Endothelial cell of umbilical vein (primary cell): ENCODE measurements around the gene NEO1. TPM values are rescaled to one million over a fixed set of nuclear protein-coding genes. Genes with fewer than 3 reads are reported as not detected.

Source experiments
- BruUV-seq: library from RNA; stranded (reverse); fragments of 400-500 nt; replicated peaks from 2 replicates; lab custom pipeline; 2021; lab: Mats Ljungman, UMichigan
- CTCF ChIA-PET: fragments of 300-600, 350-600 bp; sonication (Branson Sonifier 250); formaldehyde crosslinking; loops from one replicate; lab custom pipeline; 2021; ENCODE audit warnings: antibody characterized with exemption, inconsistent platforms; lab: Charles Lee
- POLR2A ChIA-PET: fragments of 300-600, 350-600 bp; sonication (Branson Sonifier 250); formaldehyde crosslinking; loops from one replicate; lab custom pipeline; 2021; ENCODE audit warnings: antibody characterized with exemption, inconsistent platforms; lab: Charles Lee
- DNase-seq: peaks from one replicate; pipeline ENCODE4 v3.0.0-alpha.2; 2011; ENCODE audit warnings: low read depth, low spot score
- FAIRE-seq: peaks from 2 replicates; lab custom pipeline; 2011; peaks lifted over from hg19 to GRCh38; lab: Jason Lieb, UNC
- H2AFZ ChIP-seq: 2 replicates; pipeline ENCODE4 v1.6.0; 2012; ENCODE audit warnings: low read depth, low read length, control low read depth, inconsistent platforms
- H3K27ac ChIP-seq: 2 replicates; pipeline ENCODE4 v1.5.1; 2011; ENCODE audit warnings: low read depth, mild to moderate bottlenecking, control low read depth, low read length, moderate library complexity; ENCODE audit not compliant: insufficient read depth
- H3K27me3 ChIP-seq, 2 experiments: 2 replicates each; pipeline versions ENCODE4 v1.6.0 to v1.6.1; 2011; ENCODE audit warnings: low read length in 2 of 2, mixed read lengths in 1 of 2; ENCODE audit not compliant: control insufficient read depth in 2 of 2, insufficient read depth in 2 of 2
- H3K36me3 ChIP-seq, 2 experiments: 2 replicates in 1 of 2; 3 replicates in 1 of 2; pipeline ENCODE4 v1.5.1; 2011; ENCODE audit warnings: low read length in 2 of 2, mild to moderate bottlenecking in 1 of 2, moderate library complexity in 1 of 2; ENCODE audit not compliant: control insufficient read depth in 2 of 2, insufficient read depth in 2 of 2; ENCODE audit errors: extremely low read depth in 1 of 2
- H3K4me1 ChIP-seq: 3 replicates; pipeline ENCODE4 v1.5.1; 2011; ENCODE audit warnings: mild to moderate bottlenecking, low read length; ENCODE audit not compliant: control insufficient read depth, insufficient read depth; ENCODE audit errors: extremely low read depth
- H3K4me2 ChIP-seq: 2 replicates; pipeline ENCODE4 v1.6.1; 2011; ENCODE audit warnings: low read length, control low read depth, mixed read lengths; ENCODE audit not compliant: insufficient read depth
- H3K4me3 ChIP-seq, 3 experiments: fragments of 200-600 bp in 1 of 3; sonication (generic), shearing (Covaris generic) in 1 of 3; replicated peaks in 1 of 3; 2 replicates each; pipeline ENCODE4 v1.5.1; 2011 to 2016; ENCODE audit warnings: control low read depth in 3 of 3, low read length in 3 of 3, mild to moderate bottlenecking in 2 of 3, inconsistent platforms in 1 of 3, low read depth in 1 of 3, moderate library complexity in 1 of 3; ENCODE audit not compliant: insufficient read depth in 1 of 3
- H3K79me2 ChIP-seq: 2 replicates; pipeline ENCODE4 v1.6.0; 2012; ENCODE audit warnings: low read length, inconsistent platforms; ENCODE audit not compliant: control insufficient read depth, insufficient read depth
- H3K9ac ChIP-seq: replicated peaks from 2 replicates; pipeline ENCODE3; 2011; ENCODE audit warnings: low read length, control low read depth; ENCODE audit not compliant: insufficient read depth; ENCODE audit errors: extremely low read depth
- H3K9me1 ChIP-seq: replicated peaks from 3 replicates; pipeline ENCODE4 v1.6.0; 2011; ENCODE audit warnings: mild to moderate bottlenecking, low read length; ENCODE audit not compliant: control insufficient read depth, insufficient read depth; ENCODE audit errors: extremely low read depth
- H3K9me3 ChIP-seq: replicated peaks from 2 replicates; pipeline ENCODE4 v1.5.1; 2012; ENCODE audit warnings: low read length, inconsistent platforms; ENCODE audit not compliant: control insufficient read depth, insufficient read depth
- H4K20me1 ChIP-seq: replicated peaks from 2 replicates; pipeline ENCODE3; 2011; ENCODE audit warnings: mild to moderate bottlenecking, low read length; ENCODE audit not compliant: control insufficient read depth, insufficient read depth; ENCODE audit errors: extremely low read depth
- MYC ChIP-seq: IDR thresholded peaks from one replicate; pipeline ENCODE4 v1.6.1; 2011; ENCODE audit warnings: mild to moderate bottlenecking, low read depth, low read length
- POLR2A ChIP-seq: IDR thresholded peaks from 2 replicates; pipeline ENCODE4 v1.6.1; 2012; ENCODE audit warnings: low read depth, mild to moderate bottlenecking, control low read depth, low read length
- POLR2AphosphoS5 ChIP-seq: IDR thresholded peaks from 2 replicates; pipeline ENCODE4 v1.6.1; 2012; ENCODE audit warnings: low read depth, mild to moderate bottlenecking, control low read depth, low read length, moderate library complexity; ENCODE audit not compliant: insufficient read depth
- dilution Hi-C: fragments of 300-500 bp; cut with MboI; formaldehyde crosslinking; loops from one replicate; pipeline ENCODE4 v1.15.0; 2019; ENCODE audit warnings: low sequenced_read_pairs; ENCODE audit not compliant: extremely low pct_ligation_motif_present
- intact Hi-C: fragments of 100-400 bp; cut with micrococcal nuclease; formaldehyde crosslinking; loops from one replicate; pipeline ENCODE4 v1.10.0; 2022
- polyA plus RNA-seq, 4 experiments: library from polyadenylated mRNA; depleted of rRNA in 3 of 4; stranded (reverse) in 3 of 4; unstranded in 1 of 4; fragments of >200 nt; gene quantifications; 2 replicates each; pipeline versions ENCODE4 v1.2.1 to v1.2.3, GENCODE V29; 2011 to 2012; ENCODE audit warnings: missing spikeins in 1 of 4
- total RNA-seq: library from RNA; stranded (reverse); gene quantifications from 2 replicates; pipeline ENCODE4 v1.2.3, GENCODE V29; 2021
- TF ChIP-seq, protein P1 (sequence below), 2 donors: IDR thresholded peaks; 1 replicate in 1 of 2; 2 replicates in 1 of 2; pipeline ENCODE4 v1.5.1; 2011; ENCODE audit warnings: low read length in 2 of 2, mild to moderate bottlenecking in 2 of 2, moderate library complexity in 2 of 2, control low read depth in 1 of 2, inconsistent platforms in 1 of 2, low read depth in 1 of 2; ENCODE audit not compliant: insufficient read depth in 1 of 2; ENCODE audit errors: extremely low read depth in 1 of 2

NEO1 gene
- total and polyA plus RNA-seq, 2 donors (not counting 3 experiments of a cell fraction or from before 2014, with no cell fraction given): 0.12 to 0.35 TPM

DNA sequence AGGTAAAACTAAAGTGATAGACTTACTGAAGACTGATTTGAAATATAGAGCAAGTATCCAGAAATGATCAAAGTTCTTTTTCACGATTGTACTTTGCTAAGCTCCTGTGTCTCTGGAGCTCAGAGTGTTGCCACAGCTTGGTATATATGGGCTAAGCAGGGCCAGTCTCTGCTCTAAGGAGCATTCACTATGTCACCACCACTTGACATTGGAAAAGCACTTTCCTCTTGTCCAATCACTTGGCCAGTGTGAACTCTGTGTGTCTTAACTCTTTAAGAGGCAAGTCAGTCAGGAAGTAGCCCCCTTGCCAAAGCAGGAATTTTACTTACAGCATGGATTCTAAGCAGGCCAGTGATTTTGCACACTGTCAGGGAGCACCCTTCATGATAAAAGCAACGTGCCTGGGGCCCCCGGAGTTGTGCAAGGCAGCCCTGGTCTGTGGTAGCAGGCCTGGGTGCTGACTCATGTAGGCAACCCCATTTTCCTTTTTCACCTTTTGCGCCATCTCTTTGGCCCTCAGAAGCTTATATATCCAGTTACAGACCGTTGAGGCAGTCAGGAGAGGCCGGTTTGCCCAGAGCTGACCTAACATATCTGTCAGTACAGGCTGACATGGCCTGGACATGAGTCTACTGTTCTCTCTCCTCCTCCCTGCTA is 243.5 kb downstream of the NEO1 start:
- H3K9me3 ChIP-seq: no peaks in the 10 kb centered on the region
- no peak overlapping the region for H3K9ac ChIP-seq
- no peak overlapping the region for H3K27ac ChIP-seq
- DNase-seq (no peak), FAIRE-seq (no peak)
- ChIA-PET CTCF (no interaction called here), POLR2A (no interaction called here)
- H4K20me1 ChIP-seq: no peaks in the 10 kb centered on the region
- no peak overlapping the region for H2AFZ ChIP-seq
- dilution Hi-C loops (no loop called here), intact Hi-C loops (no loop called here)
- H3K79me2 ChIP-seq: no peaks in the 10 kb centered on the region
- H3K4me2 ChIP-seq: no peak overlapping the region
- H3K4me3 ChIP-seq: no peak overlapping the region
- H3K27me3 ChIP-seq: peaks cover 0 to 1% of the 10 kb centered on the region in 2 experiments
- no peaks in the 10 kb centered on the region for H3K4me1 ChIP-seq
- no peaks in the 10 kb centered on the region for H3K9me1 ChIP-seq
- BruUV-seq: no TSS peak
- H3K36me3 ChIP-seq: no peaks in the 10 kb centered on the region
- TF ChIP-seq, protein P1, sequence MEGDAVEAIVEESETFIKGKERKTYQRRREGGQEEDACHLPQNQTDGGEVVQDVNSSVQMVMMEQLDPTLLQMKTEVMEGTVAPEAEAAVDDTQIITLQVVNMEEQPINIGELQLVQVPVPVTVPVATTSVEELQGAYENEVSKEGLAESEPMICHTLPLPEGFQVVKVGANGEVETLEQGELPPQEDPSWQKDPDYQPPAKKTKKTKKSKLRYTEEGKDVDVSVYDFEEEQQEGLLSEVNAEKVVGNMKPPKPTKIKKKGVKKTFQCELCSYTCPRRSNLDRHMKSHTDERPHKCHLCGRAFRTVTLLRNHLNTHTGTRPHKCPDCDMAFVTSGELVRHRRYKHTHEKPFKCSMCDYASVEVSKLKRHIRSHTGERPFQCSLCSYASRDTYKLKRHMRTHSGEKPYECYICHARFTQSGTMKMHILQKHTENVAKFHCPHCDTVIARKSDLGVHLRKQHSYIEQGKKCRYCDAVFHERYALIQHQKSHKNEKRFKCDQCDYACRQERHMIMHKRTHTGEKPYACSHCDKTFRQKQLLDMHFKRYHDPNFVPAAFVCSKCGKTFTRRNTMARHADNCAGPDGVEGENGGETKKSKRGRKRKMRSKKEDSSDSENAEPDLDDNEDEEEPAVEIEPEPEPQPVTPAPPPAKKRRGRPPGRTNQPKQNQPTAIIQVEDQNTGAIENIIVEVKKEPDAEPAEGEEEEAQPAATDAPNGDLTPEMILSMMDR (IDR thresholded peaks at IDR 0.05; ENCODE audit: extremely low read depth in 1 of 2, insufficient read depth in 1 of 2, low read depth in 1 of 2, low read length in 2 of 2): no peak
- TF ChIP-seq POLR2A: no peak
- no peak for TF ChIP-seq POLR2AphosphoS5
- TF ChIP-seq MYC: no peak
